GM19467 (cell line): ENCODE data around the gene RPAP2.
"Not testable (repeated sequence)": the region's sequence is repeated elsewhere in the genome, so short reads cannot be mapped to it uniquely, and the experiment has no call there.

ENCODE experiments used
- ATAC-seq: cut with Tn5 transposase; IDR thresholded peaks from one replicate; pipeline ENCODE4 v1.9.1; 2021; ENCODE audit warnings: mild to moderate bottlenecking, moderate library complexity; ENCODE audit not compliant: unreplicated experiment

The RPAP2 gene

GRCh38 chr1:92298573-92299476, at the start of gene RPAP2, which contains the start of gene GLMN:
TSS of gene RPAP2 (plus strand) at chr1:92299059. CDS start at chr1:92299074, 15 bp downstream.
TSS of gene GLMN (minus strand) at chr1:92298987. CDS start at chr1:92297999, 988 bp downstream.
- peak; percentile 97 for ATAC-seq

GRCh38 chr1:92254714-92255113, 44.1 kb upstream of the RPAP2 start:
- ATAC-seq, result not testable (repeated sequence)

DNA sequence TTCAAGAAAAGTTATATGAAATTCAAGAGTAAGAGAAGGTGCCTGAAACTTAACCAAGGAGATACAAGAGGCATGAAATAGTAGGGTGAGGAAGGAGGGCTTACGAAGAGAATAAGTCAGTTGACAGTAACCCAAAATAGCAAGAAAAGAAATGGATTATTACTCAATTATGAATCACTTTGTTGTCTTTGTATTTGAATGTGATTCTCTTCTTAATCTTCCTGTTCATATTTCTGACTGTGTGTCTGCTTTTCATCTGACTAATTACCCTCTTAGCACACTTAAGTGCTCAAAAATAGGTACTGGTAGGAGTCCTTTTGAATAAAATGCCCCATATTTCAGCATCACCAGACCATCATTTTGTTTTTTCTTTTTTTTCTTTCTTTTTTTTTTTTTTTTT, 39.5 kb upstream of the RPAP2 start:
- no peak for ATAC-seq

- ATAC-seq, result no peak
Observed at GRCh38 chr1:92262516-92262915, 36.3 kb upstream of the RPAP2 start.

DNA sequence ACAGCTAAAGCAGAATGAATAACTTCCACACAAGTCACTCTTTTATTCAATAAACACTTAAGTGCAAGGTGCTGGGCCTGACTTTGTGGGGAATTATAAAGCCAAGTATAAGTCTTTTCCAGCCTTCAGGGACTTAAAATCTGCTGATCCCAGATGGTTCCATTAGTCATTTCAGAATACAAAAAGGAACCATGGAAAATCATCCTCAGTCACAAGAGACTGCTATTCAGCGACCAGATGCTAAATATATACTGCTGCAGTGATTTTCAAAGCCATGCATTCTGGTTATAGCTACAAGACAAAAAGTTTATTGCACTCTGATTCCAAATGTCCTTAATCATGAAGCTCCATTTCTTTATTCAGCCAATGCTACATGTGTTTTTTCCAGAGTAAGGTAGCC, 25.8 kb upstream of the RPAP2 start:
- ATAC-seq, result no peak

- no peak for ATAC-seq
Observed at GRCh38 chr1:92274939-92275338, 23.9 kb upstream of the RPAP2 start.

DNA sequence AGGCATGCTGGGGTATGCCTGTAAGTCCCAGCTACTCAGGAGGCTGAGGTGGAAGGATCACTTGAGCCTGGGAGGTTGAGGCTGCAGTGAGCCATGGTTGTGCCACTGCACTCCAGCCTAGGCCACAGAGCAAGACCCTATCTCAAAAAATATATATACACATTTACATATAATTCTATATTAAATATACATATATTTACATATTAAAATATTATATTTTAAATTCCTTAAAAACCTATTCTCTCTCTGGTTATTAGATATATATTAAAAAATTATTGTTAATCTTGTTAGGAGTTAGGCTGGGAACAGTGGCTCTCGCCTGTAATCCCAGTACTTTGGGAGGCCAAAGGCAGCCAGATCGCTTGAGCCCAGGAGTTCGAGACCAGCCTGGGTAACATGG, 22.8 kb upstream of the RPAP2 start:
- ATAC-seq, result no peak

DNA sequence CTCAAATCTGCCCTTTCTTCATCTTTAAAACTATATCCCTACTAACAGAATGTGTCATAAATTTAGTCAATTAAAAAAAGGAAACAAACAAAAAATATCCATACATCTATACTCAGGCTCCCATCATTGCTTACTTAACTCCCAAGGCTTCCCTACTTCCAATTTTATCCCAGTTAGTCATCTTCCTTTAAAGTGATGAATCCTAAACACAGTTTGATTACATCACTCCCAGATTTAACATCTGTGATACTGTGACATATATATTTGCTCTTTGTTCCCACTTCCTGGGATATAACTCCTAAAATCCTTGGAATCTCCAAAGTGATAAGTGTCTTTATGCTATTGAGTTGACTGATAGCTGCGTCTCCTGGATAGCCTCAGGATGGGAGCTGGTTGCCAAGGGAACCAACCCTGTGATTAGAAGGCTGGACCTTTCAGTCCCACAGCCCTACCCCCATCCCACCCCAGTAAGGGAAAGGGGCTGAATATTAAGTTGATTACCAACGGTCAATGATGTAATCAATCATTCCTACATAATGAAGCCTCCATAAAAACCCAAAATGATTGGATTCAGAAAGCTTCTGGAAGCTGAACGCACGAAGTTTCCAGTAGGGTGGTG, 21.6 kb upstream of the RPAP2 start:
- no peak for ATAC-seq

DNA sequence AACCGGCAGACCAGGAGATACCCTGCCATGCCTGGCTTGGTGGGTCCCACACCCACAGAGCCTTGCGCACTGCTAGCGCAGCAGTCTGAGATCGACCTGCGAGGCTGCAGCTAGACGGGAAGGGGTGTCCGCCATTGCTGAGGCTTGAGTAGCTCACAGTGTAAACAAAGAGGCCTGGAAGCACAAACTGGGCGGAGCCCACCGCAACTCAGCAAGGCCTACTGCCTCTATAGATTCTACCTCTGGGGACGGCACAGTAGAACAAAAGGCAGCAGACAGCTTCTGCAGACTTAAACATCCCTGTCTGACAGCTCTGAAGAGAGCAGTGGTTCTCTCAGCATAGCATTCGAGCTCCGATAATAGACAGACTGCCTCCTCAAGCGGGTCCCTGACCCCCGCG, 19.1 kb upstream of the RPAP2 start:
- ATAC-seq, result not testable (repeated sequence)

- not testable (repeated sequence) for ATAC-seq
Observed at GRCh38 chr1:92281411-92281810, 17.4 kb upstream of the RPAP2 start.

DNA sequence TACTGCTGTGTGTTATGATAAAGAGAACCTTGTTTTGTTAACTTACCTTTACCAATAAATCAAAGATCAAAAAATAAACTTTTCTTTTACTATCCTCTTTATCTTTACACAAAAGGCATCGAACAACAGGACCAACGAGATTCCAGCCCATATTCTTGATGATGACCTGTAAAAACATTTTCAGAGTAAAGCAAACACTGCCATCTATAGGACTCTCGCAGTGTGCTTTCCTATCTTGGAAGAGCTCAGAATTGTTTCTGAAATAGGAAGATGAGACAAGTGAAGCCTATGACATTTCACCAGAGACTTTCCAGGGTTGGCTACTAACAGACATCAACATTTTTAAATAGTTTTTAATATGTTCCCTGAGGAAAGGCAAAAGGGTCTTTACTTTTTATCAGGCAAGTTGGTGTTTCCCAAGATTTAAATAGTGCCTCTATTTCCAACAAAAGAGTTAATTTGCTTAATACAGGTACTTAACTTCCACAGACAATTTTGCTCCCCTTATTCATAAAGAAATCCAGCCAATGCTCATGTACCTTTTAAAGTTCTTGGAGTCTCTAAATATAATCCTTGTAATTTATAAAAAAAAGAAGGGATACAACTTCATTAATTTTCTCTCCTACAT, 7.4 kb upstream of the RPAP2 start:
- no peak for ATAC-seq

DNA sequence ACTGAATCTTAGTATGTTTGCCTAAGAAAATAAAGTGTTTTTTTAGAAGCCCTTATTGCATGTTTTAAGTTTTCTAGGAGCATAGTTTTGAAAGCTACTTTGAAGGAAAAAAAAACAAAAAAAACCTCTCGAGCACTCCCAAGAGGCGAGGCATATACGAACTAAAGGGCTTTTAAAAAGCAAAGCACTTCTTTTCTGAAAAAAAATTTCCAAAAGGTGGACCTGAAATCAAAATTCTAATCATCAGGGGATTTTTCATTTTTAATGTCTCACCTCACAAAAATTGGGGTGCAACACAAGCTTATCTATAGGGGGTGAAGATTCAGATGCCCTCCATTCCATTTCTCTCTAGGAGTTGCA, 666 bp upstream of the RPAP2 start:
- no peak for ATAC-seq

DNA sequence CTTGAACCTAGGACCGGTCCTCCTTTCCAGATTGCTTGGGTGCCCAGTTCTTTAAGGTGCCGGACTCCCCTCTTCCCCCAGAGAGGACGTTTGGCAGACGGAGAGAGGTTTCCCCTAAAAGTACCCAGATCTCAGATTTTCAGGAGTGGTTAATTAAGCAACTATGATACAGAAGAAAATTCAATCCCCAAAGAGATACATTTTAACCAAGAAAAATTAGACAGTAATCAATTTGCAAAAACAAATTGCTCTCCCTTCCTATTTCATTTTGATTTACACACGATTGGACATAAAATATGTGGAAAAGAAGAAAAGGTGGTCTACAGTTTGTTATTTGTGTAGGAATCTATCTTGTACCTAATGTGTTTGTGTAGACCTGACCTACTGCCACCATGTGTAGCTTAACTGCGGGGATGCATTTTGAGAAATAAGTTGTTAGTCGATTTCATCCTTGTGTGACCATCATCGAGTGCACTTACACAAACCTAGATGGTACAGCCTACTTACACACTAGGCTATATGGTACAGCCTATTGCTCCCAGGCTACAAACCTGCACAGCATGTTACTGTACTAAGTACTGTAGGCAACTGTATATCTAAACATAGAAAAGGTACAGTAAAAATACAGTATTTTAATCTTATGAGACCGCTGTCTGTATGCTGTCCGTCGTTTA, 755 bp downstream of the RPAP2 start:
- ATAC-seq, result no peak

GRCh38 chr1:92301021-92301420, 2.2 kb downstream of the RPAP2 start:
- ATAC-seq, result no peak

DNA sequence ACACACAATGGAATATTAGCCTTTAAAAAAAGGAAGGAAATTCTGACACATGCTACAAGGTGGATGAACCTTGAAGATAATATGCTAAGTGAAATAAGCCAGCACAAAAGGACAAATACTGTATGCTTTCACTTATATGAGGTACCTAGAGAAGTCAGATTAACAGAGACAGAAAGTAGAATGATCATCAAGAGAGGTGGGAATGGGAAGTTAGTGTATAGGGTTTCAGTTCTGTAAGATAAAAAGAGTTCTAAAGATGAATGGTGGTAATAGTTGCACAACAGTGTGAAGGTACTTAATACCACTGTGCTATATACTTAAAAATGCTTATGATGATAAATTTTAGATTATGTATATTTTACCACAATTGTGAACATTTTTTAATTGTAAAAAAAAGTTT, 7.2 kb downstream of the RPAP2 start:
- no peak for ATAC-seq

DNA sequence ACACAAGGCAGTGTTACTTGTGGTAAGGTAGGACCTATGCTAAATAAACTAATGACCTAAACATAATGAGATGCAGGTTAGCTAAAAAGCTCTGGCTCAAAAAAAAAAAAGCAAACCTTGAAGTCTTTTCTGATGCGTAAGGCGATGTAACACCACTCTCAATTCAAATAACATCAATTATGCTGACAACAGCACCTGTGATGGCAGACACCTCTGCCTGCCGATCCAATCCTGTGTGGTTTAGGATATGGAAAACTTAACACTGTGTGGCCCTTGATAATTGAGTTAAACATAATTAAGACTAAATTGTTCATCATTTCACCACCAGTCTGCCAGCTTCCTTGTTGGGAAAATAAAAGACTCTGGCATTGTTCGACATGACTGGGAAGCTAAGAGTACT, 9.1 kb downstream of the RPAP2 start:
- no peak for ATAC-seq

DNA sequence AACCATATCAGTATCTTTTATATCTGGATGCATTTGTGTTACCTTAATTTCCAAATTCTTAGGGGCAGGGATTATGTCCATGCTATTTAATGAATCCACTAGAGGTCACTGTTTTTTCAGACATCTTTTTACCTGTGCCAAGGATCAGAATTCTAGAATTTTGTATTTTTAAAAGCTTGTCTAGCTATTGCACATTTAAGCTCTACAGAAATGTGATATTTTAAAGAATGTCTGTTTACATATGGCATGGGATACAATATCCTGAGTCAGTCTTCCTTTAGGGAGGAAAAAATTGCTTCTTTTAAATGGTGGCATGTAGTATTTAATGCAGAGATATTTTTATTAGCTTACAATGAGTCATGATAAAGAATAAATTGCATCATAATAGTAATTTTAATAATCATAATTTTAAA, 11.3 kb downstream of the RPAP2 start:
- no peak for ATAC-seq

- no peak for ATAC-seq
Observed at GRCh38 chr1:92314024-92314423, 15.2 kb downstream of the RPAP2 start.

- ATAC-seq, result no peak
Observed at GRCh38 chr1:92315766-92316599, 17.1 kb downstream of the RPAP2 start.

DNA sequence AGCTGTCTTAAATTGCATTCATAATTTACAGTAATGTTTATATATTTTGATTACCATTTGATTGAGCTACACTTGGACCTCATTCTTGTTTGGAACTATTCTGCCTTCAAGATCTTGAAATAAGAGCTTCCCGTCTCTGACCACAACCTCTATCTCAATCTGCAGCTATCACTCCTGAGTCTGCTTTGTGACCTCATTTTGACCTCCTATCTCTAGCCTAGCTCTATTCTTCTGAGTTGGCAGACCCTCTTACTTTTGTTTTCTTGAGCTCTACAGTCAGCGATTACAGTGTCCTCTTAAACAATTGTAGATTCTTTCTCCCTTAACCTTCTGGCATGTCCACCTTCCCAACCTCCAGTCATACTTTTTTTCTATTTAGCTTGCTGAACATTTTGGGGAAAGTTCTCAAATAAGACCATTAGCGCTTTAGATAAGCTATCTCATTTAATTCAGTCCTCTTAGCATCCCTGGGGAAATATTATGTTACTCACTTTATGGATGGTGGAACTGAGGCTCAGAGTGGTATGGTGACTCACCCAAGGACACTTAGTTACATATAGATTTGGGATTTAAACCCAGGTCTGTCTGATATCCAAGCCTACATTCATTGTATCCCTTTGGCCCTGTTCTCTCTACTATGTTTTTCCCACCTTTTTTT, 19.1 kb downstream of the RPAP2 start:
- no peak for ATAC-seq
